ENCODE data around the gene SLC43A3.

SLC43A3 gene

GRCh38 chr11:57387289-57388030 lies 39.5 kb downstream of the SLC43A3 start:
- H3K27me3 Mint-ChIP-seq: peaks cover 12% of the 10 kb centered on the region
- H3K4me3 Mint-ChIP-seq: no peak overlapping the region

GRCh38 chr11:57386178-57386940 lies 40.6 kb downstream of the SLC43A3 start:
- Mint-ChIP-seq H3K27me3 (peaks cover 22% of the 10 kb centered on the region), H3K4me3 (no peak overlapping the region), H3K27ac (no peak overlapping the region), H3K9me3 (no peaks in the 10 kb centered on the region), H3K4me1 (no peaks in the 10 kb centered on the region), H3K36me3 (no peaks in the 10 kb centered on the region)
- no peak for DNase-seq
- CTCF ChIA-PET: no interaction called here

More at GRCh38 chr11:57387289-57388030, 39.5 kb downstream of the SLC43A3 start:
- H3K27ac Mint-ChIP-seq: no peak overlapping the region
- no peaks in the 10 kb centered on the region for H3K4me1 Mint-ChIP-seq
- H3K9me3 Mint-ChIP-seq: no peaks in the 10 kb centered on the region
- no peak for DNase-seq
- CTCF ChIA-PET: no interaction called here
- no peaks in the 10 kb centered on the region for H3K36me3 Mint-ChIP-seq

- Mint-ChIP-seq H3K27me3 (peaks cover 51% of the 10 kb centered on the region), H3K4me1 (no peaks in the 10 kb centered on the region), H3K4me3 (no peak within 1 kb of the TSS), H3K9me3 (no peaks in the 10 kb centered on the region), H3K27ac (no peak within 1 kb of the TSS), H3K36me3 (no peaks in the 10 kb centered on the region)
- DNase-seq: no peak
- CTCF ChIA-PET: no interaction called here
Measured at GRCh38 chr11:57380975-57381374, 45.9 kb downstream of the SLC43A3 start, which contains the start of gene PRG3. Gene PRG3 (minus strand): TSS chr11:57381150. CDS start chr11:57380708, 442 bp downstream.

DNA sequence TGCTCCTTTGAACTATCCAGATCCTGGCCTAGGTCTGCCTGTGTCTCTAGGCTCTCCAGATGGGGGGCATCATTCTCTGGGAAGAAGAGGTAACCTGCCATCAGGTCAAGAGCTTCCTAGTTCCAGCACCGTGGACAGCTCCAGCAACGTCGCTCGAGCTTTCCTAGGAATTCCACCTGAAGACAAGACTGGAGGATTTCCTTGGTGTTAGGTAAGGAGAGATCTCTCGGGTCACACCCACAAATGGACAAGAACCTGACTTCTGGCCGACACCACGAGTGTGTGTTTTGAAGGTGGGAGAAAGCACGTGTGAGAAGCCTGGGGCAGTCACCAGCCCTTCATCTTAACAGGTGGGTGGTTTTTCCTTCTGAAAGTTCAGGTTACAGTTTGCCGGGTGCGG lies 47.2 kb downstream of the SLC43A3 start:
- Mint-ChIP-seq H3K27ac (no peak overlapping the region), H3K4me1 (no peaks in the 10 kb centered on the region), H3K27me3 (peaks cover 51% of the 10 kb centered on the region), H3K9me3 (no peaks in the 10 kb centered on the region), H3K36me3 (no peaks in the 10 kb centered on the region), H3K4me3 (no peak overlapping the region)
- CTCF ChIA-PET: no interaction called here
- DNase-seq: no peak

GRCh38 chr11:57378186-57378585 lies 48.7 kb downstream of the SLC43A3 start:
- Mint-ChIP-seq H3K9me3 (no peaks in the 10 kb centered on the region), H3K4me3 (no peak overlapping the region)
- CTCF ChIA-PET: interaction anchor here (1.4 kb wide), 1 partner anchor 28 kb away, joined by 5 read pairs; no protein-coding TSS in a partner anchor

DNA sequence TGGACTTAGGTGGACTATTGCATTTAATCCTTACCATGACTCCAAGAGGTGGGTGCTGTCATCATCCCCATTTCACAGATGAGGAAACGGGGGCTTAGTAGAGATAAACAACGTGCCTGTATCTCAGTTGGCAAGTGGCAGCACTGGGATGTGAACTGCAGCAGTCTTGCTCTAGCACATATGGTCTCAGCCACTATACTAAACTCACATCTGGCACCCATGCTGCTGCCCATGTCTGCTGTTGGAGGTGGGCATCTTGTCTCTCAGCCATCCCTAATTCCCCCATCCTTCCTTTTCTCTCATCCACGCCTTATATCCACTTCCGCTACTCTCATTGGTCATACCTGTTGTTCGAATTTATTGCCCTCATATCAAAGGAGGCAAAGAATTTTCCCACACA lies 49.8 kb downstream of the SLC43A3 start:
- Mint-ChIP-seq H3K36me3 (no peaks in the 10 kb centered on the region), H3K27me3 (peaks cover 40% of the 10 kb centered on the region), H3K9me3 (no peaks in the 10 kb centered on the region), H3K27ac (no peak overlapping the region), H3K4me3 (no peak overlapping the region), H3K4me1 (no peaks in the 10 kb centered on the region)
- DNase-seq: no peak
- CTCF ChIA-PET: no interaction called here

More at GRCh38 chr11:57378186-57378585, 48.7 kb downstream of the SLC43A3 start:
- Mint-ChIP-seq H3K36me3 (no peaks in the 10 kb centered on the region), H3K27me3 (peaks cover 47% of the 10 kb centered on the region), H3K4me1 (no peaks in the 10 kb centered on the region), H3K27ac (no peak overlapping the region)
- no peak for DNase-seq

GRCh38 chr11:57376095-57377090 lies 50.5 kb downstream of the SLC43A3 start:
- H3K27me3 Mint-ChIP-seq: peaks cover 33% of the 10 kb centered on the region
- no peaks in the 10 kb centered on the region for H3K36me3 Mint-ChIP-seq
- H3K4me1 Mint-ChIP-seq: no peaks in the 10 kb centered on the region
- CTCF ChIA-PET: interaction anchor here (1.0 kb wide), 1 partner anchor 81 kb away, joined by 3 read pairs; no protein-coding TSS in a partner anchor
- no peak overlapping the region for H3K27ac Mint-ChIP-seq
- H3K4me3 Mint-ChIP-seq: no peak overlapping the region
- no peaks in the 10 kb centered on the region for H3K9me3 Mint-ChIP-seq
- DNase-seq: no peak

- Mint-ChIP-seq H3K36me3 (no peaks in the 10 kb centered on the region), H3K27ac (peak overlapping the region; percentile 50), H3K4me3 (no peak overlapping the region), H3K27me3 (peaks cover 26% of the 10 kb centered on the region), H3K9me3 (no peaks in the 10 kb centered on the region), H3K4me1 (no peaks in the 10 kb centered on the region)
- DNase-seq: no peak
- CTCF ChIA-PET: no interaction called here
Measured at GRCh38 chr11:57375490-57375889, 51.4 kb downstream of the SLC43A3 start.

- Mint-ChIP-seq H3K27ac (no peak overlapping the region), H3K36me3 (no peaks in the 10 kb centered on the region), H3K9me3 (no peaks in the 10 kb centered on the region), H3K4me1 (no peaks in the 10 kb centered on the region), H3K27me3 (peaks cover 23% of the 10 kb centered on the region), H3K4me3 (no peak overlapping the region)
- DNase-seq: no peak
- CTCF ChIA-PET: no interaction called here
Measured at GRCh38 chr11:57374966-57375365, 52.0 kb downstream of the SLC43A3 start.

DNA sequence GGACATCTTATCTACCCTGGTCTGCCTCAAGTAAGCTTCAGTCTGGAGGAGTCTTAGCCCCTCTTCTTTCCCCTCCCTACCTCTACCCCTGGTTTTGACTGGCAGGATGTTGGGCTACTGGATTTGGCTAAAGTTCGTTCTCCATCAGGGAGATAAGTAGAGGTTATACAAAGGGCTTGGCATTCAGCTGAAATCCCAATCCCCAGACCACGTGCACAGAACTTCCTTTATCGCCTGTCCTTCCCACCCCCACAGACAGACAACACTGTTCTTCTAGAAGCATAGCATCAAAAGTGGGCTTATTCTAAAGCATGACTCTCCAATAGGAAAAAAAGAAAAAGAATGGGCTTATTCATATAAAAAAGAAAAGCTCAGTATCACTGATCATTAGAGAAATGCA lies 53.8 kb downstream of the SLC43A3 start:
- H3K27ac Mint-ChIP-seq: no peak overlapping the region
- no peak overlapping the region for H3K4me3 Mint-ChIP-seq
- peaks cover 32% of the 10 kb centered on the region for H3K27me3 Mint-ChIP-seq
- H3K9me3 Mint-ChIP-seq: no peaks in the 10 kb centered on the region
- DNase-seq: no peak
- no peaks in the 10 kb centered on the region for H3K4me1 Mint-ChIP-seq
- CTCF ChIA-PET: no interaction called here
- no peaks in the 10 kb centered on the region for H3K36me3 Mint-ChIP-seq

DNA sequence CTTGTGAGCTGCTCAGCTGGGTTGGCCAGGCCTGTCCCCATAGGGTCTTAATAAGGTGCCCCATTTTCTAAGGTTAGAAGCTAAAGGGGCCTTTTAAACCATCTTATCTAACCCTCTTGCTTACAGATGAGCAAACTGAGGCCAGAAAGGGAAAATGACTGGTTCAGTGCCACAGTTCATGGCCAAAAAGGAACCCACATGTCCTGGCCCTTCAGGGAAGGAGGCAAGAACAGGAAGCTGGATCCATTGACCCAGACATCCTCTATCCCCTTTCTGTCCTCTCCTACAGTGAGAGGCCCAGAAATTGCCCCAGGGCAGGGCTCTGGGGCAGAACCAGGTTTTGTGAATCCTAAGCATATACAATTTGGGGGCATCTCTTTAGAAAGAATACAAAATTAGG lies 56.0 kb downstream of the SLC43A3 start:
- Mint-ChIP-seq H3K9me3 (no peaks in the 10 kb centered on the region), H3K36me3 (no peaks in the 10 kb centered on the region), H3K27me3 (peaks cover 26% of the 10 kb centered on the region), H3K27ac (no peak overlapping the region), H3K4me3 (no peak overlapping the region), H3K4me1 (no peaks in the 10 kb centered on the region)
- CTCF ChIA-PET: interaction anchor here (1.0 kb wide), 1 partner anchor 16 kb away, joined by 3 read pairs; no protein-coding TSS in a partner anchor
- no peak for DNase-seq

- CTCF ChIA-PET: no interaction called here
- Mint-ChIP-seq H3K27me3 (peaks cover 33% of the 10 kb centered on the region), H3K4me3 (no peak overlapping the region), H3K27ac (no peak overlapping the region), H3K36me3 (no peaks in the 10 kb centered on the region), H3K4me1 (no peaks in the 10 kb centered on the region), H3K9me3 (no peaks in the 10 kb centered on the region)
- DNase-seq: no peak
Measured at GRCh38 chr11:57370251-57370650, 56.7 kb downstream of the SLC43A3 start.

- CTCF ChIA-PET: interaction anchor here (1.2 kb wide), 1 partner anchor 10 kb away, joined by 3 read pairs; no protein-coding TSS in a partner anchor
- Mint-ChIP-seq H3K9me3 (no peaks in the 10 kb centered on the region), H3K4me3 (no peak overlapping the region)
Measured at GRCh38 chr11:57368845-57369232, 58.1 kb downstream of the SLC43A3 start.

More at GRCh38 chr11:57368845-57369232, 58.1 kb downstream of the SLC43A3 start:
- Mint-ChIP-seq H3K4me1 (no peaks in the 10 kb centered on the region), H3K27ac (no peak overlapping the region), H3K27me3 (peaks cover 38% of the 10 kb centered on the region), H3K36me3 (no peaks in the 10 kb centered on the region)
- DNase-seq: no peak
